HG02588 (cell line): Measurements from ENCODE around the gene A2M.

ENCODE experiments used
- ATAC-seq: cut with Tn5 transposase; IDR thresholded peaks from one replicate; pipeline ENCODE4 v1.9.1; 2021; ENCODE audit warnings: mild to moderate bottlenecking, moderate library complexity; ENCODE audit not compliant: unreplicated experiment

The A2M gene

DNA sequence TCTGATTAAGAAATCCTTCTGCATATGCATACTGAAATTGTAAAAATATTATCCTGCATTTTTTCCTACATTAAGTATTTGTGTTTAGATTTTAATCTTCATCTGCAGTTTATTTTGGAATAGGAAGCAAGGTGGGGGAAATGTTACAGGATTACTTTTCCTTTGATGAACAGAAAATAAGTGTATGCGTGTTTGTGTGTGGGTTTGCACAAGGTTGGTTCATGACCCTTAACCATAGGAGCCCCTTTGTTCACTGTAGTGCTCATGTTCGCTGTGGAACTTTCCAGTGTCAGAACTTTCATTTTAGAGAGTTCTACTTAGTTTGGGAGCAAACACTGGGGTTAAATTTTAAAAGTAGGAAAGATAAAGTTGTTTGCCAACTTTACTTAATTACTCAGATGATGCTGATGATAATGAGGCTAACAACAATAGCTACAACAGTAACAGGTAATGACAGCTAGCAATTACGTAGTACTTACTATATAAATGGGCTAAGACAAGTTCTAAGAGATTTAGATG, 6.4 kb upstream of the A2M start:
- no peak for ATAC-seq

- ATAC-seq: no peak
Observed at GRCh38 chr12:9120487-9121184, 4.9 kb upstream of the A2M start.

DNA sequence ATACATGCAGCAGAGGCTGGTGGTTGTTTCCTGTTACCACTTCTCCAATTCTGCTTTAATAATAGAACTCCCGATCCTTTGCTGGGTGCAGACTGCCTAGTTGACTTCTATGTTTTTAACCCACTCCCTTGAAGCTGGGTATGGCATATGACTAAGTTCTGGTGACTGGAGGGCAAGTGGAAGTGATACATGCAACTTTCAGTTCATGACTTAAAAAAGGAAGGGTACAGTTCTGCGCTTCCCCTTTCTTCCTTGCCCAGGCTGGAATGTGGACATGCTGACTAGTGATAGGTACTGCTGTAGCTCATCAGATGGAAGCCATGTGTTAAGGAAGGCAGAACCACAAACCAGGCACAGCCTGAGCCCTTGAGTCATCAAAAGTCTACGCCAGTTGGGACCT, 2.4 kb upstream of the A2M start:
- ATAC-seq: peak; percentile 66

- ATAC-seq: no peak
Observed at GRCh38 chr12:9114946-9115345, 773 bp downstream of the A2M start.

DNA sequence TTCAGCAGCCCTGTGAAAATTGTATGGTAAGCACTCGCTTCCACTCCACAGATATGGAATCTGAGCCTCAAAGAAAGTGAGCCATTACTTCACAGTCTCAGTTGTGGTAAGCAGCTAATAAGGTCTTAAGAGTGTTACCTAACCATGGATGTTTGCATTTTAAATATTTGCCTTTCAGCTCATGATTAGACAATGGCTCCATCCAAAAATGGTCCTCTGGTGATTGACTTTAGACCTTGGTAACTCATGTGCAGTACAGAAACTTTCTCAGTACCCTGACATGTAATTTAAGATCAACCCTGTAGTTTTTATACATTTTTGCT, 1.8 kb downstream of the A2M start:
- no peak for ATAC-seq

DNA sequence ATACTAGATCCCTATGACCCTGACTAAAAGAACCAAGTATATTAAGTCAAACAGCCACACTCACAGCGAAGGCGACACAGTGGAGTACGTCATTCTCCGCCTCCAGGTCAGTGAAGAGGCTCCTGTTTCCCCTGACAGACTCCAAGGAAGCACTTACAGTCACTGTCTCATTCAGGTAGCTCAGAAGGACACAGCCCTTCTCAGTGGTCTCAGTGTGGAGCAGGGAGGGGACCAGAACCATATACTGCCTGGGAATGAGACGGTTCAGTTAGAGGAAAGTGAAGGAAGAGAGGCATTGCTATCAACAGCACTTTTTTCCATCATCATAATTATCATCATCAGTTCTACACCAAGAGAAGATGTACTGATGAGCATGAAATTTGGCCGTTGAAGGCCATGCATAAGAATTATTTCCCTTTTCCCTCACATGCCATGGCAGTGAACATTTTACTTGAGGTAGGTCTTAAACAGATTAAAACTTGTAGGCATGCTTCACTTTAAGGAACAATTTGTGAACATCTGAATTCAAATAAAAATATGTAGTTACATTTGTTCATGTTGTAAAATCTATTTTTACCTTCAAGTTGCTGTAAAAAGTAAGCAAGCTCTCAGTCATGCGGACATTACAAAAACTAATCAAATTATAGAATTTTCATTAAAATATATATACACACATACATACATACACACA, 2.3 kb downstream of the A2M start:
- no peak for ATAC-seq

DNA sequence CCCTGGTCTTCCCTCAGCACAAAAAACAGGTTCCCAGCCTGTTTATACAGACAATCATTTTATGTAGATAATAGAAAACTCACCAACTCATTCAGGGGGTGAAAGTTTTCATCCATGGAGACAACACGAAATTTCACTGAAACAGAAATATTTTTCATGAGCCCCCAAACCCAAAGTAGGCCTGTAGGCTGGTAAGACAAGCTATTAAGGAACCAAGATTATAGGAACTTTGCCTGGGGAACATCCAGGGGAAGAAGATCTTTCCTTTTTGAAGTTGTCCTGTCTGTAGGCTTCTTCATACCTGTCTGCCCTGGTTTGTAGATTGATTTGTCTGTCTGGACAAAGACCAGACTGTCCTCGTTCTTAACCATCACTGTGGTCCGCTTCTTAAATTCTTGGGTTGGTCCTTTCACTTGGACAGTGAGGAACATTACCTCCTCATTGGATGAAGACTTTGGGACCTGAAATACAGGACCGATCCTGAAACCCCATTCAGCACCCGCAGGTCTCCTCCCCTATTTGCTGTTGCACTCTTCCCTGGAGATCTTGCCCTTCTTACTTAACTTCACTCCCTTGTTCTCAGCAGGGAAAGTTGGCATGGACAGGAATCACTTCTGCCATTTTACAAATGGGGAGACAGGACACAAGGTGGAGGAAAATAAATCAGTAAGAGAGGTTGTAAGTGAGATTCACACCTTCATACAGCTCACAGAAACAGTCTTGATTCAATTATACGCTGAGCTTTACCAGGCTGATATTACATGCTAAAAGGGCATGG, 3.5 kb downstream of the A2M start:
- no peak for ATAC-seq

DNA sequence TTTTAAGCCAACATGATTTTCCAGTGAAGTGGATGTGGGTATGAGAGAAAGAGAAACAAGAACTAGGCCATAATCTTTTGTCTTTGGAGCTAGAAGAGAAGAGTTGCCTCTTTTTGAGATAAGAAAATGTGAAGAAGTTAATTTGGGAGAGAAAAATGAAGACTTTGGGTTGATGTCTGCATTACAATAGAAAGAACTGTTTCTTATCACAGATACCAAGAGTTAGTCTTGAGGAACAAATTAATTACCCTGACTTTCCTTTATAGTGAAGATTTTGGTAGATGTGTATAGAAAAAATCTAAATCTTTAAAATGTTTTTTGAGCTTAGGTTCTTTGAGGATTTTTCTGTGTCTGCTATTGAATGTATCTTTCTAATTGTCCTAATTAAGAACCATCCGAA, 4.2 kb downstream of the A2M start:
- ATAC-seq: no peak

GRCh38 chr12:9109737-9110491, 5.8 kb downstream of the A2M start:
- no peak for ATAC-seq

- no peak for ATAC-seq
Observed at GRCh38 chr12:9109213-9109522, 6.6 kb downstream of the A2M start.

DNA sequence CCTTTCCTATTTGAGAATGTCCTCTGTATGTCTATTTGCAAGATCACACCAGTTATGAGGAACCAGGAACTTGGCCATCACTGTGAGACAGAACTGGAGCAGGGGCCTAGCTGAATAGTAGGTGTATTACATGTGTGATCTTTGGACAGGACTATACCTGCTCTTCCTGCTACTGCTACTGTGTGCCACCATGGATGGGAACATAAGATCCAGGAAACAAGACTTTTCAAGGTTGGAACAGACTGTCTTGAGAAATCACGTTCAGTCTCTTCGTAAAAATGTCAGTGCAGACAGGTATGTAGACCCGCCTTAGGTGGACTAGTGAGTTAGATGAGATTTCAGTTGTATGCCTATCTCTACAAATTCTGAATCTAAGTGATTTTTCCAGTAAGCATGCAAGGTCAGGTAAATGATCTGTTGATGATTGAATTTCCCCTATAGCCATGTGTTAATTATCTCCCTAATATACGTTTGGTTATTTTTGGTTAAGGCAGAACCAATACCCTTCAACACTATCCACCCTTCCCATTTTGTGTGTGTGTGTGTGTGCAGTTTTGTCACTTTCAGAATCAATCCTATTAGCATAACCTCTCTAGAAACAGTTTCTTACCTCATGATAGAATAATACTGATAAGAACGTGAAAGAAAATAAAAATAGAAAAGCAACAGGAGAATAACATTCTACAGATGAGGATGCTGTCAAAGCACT, 7.1 kb downstream of the A2M start:
- no peak for ATAC-seq

DNA sequence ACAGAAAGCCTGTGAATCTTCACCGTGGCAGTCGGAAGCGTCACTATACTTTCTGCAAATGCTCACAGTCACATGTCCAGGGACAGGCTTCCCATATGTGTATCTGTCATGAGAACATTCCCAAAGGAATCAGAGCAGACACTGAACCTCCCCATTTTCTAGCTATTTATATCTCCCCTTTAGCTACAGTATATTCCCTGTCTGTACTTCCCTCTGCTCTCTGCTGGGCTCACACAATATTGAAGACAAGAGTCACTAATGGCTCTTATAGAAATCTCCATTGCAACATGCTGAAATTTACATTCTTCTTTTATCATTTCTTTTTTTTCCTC, 8.2 kb downstream of the A2M start:
- no peak for ATAC-seq

DNA sequence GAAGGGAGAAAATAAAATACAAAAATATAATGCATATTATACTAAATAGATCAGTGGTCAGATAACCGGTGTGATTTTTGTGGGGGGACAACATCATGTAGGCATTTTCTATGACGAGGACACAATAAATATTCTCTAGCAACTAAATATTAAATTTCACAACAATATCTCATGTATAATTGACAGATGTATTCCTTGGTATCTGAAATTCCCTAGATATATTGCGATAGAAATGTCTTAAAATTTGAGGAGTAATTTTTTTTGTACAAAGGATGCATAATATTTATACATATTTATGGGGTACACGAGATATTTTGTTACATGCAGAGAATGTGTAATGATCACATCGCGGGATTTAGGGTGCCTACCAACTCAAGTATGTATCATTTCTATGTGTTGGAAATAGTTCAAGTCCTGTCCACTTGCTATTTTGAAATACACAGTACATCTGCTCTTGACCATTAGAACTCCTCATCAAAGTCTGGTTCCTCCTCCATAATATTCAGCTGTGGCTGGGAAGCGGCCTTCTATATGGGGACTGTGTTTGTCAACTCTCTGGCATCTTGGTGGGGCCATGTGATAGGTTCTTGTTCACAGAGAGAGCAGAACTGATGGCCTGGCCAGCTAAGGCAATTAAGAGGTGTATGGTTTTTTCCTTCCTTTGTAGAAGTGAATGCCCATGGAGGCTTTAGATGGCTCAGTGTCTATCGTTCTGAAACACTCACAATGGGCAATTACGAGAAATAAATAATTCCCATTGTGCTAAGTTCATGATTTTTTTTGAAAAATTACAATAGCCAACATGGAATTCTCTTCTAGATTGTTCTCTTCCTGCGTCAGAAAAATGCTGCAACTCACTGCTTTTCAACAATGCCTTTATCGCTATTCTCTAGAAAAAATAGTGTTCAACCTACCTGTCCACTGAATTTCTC, 8.8 kb downstream of the A2M start:
- no peak for ATAC-seq

- ATAC-seq: no peak
Observed at GRCh38 chr12:9106067-9106466, 9.7 kb downstream of the A2M start.

DNA sequence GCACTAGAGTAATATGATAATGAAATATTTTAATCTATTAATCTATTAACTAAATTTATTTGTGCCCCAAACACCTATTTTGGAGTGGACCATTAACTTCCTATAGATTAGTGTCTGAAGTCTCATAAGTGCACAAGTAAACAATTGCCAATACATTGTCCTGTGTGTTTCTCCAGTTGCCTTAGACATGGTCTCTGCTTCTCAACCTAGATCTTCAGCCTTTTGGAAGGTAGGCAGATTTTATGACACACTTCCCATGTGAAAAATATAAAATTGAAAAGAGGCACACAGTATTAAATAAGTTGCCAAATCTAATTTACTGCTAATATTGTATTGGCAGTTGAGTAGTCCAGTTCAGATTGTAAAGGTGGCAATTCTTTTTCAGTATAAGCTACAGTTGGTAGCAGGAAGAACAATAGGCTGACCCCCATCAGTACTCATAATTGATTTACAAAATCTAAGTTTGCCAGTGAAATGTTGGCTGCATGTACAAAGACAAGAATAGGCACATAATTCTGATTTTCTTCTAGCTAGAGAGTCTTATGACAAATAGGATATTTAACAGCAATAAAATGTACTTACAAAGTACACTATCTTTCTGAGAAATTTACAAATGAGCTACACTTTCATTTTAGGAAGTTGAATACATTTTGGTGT, 10.8 kb downstream of the A2M start:
- ATAC-seq: no peak

- no peak for ATAC-seq
Observed at GRCh38 chr12:9104087-9104486, 11.6 kb downstream of the A2M start.

GRCh38 chr12:9103050-9103849, 12.5 kb downstream of the A2M start:
- no peak for ATAC-seq

DNA sequence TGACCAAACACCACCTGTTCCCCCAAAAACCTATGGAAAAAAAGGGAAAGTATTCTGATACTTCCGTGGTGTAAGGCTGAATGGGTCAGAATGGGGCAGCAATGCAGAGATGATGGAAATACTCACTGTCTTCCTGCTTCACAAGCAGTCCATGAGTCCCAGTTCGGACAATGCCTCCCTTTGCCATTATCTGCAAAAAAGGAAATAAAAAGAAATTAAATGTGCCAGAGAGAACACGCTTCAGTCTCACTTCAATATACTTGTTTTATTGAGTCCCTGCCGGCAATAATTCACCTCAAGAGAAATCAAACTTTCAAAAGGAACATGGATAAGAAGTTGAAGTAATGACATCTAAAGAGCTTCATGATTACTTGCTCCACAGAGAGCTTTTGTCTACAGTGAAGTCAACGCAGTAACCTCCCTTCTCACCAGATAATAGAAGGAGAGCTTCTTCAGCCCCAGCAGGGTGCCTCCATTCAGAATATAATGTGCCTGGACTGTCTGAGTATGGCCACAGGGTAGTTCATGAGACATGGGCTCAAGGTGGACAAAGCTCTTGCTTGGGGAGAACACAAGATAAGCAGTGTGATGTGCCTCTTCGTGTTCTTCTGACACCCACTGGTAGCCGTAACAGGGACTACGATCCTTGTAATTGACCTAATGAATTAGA, 14.6 kb downstream of the A2M start:
- ATAC-seq: no peak
